Activated naive CD8-positive, alpha-beta T cell treated with anti-CD3 and anti-CD28 coated beads for 36 hours (primary cell): ENCODE results near the gene EPN1. TPM values are rescaled to one million over a fixed set of nuclear protein-coding genes. Genes with fewer than 3 reads are reported as not detected.

ENCODE experiments used
- DNase-seq: peaks from one replicate; pipeline ENCODE4 v3.0.0; 2021
- H3K27ac Mint-ChIP-seq: one replicate; pipeline ENCODE4 v1.8.0; 2022; ENCODE audit warnings: mild to moderate bottlenecking, moderate library complexity, mixed read lengths
- H3K27me3 Mint-ChIP-seq: one replicate; pipeline ENCODE4 v1.8.0; 2022; ENCODE audit warnings: mild to moderate bottlenecking, mixed read lengths
- H3K36me3 Mint-ChIP-seq: one replicate; pipeline ENCODE4 v1.8.0; 2021; ENCODE audit warnings: mild to moderate bottlenecking, mixed read lengths
- H3K4me1 Mint-ChIP-seq: one replicate; pipeline ENCODE4 v1.8.0; 2021; ENCODE audit warnings: mixed read lengths
- H3K4me3 Mint-ChIP-seq: one replicate; pipeline ENCODE4 v1.8.0; 2022; ENCODE audit warnings: mild to moderate bottlenecking, moderate library complexity, mixed read lengths
- H3K9me3 Mint-ChIP-seq: one replicate; pipeline ENCODE4 v1.8.0; 2022; ENCODE audit warnings: mixed read lengths
- total RNA-seq, 2 experiments: library from RNA; stranded (reverse); gene quantifications; one replicate each; pipeline ENCODE4 v1.2.3, GENCODE V29; 2021

EPN1 gene
- 10 to 100 TPM; 37.1 to 39.5 TPM for total RNA-seq

DNA sequence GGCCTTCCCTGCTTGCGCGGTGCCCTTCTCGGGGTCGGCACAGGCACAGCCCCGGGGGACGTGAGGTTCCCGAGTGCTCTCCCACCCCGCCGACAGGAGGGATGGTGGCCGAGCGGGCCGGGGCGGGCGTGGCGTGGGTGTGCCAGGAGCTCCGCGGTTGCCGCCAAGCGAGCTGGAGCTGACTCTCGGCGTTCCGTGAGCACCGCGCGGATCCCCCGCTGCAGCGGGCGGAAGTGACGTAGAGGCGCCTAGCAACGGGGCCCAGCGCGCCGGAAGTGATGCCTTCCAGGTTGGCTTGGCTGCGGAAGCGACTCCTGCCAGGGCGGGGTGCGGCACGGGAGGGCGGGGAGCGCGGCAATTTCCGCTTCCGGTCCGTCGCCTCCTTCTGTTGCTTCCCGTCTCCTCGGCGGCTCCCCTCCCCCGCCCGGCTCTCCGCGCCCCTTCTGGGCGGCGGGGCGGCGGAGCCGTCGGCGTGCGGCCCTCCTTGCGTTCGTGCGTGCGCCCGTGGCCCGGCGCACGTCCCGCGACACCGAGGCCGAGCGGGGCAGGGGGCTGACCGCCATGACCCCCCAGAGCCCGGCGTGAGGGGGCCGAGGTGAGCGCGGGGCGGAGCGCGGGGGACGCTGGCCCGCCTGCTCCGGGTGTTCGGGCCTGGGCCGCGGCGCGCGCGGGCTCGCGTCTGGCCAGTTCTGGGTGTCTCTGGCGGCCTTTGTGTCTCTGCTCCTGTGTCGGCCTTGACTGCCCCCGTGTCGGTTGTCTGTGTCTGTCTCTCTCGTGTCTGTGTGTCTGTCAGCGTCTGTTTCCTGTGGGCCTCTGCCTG is at the start of gene EPN1:
TSS of gene EPN1 (plus strand) at position 386 of the 820 bp plus-strand sequence. CDS start 3,402 bp downstream, outside the sequence.
- Mint-ChIP-seq H3K4me3 (peak within 1 kb of the TSS; percentile 100), H3K27ac (peak within 1 kb of the TSS; percentile 94), H3K36me3 (peaks cover 41% of the 10 kb centered on the region), H3K4me1 (peaks cover 67% of the 10 kb centered on the region), H3K27me3 (no peaks in the 10 kb centered on the region), H3K9me3 (no peaks in the 10 kb centered on the region)
- peak; percentile 98 for DNase-seq

DNA sequence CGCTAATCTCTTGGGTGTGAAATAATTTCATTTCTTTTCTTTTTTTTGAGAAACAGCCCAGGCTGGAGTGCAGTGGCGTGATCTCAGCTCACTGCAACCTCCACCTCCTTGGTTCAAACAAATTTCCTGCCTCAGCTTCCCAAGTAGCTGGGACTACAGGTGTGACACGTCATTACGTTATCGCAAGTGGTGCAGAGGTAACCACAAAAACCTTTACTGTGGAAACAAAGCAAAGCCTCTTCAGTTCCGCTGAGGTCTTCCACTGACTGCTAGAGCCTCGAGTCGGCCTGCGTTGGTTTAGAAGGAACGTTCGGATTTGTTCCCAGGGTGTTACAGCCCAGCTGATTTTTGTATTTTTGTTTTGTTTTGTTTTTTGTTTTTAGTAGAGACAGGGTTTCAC is 48.7 kb upstream of the EPN1 start:
- peak overlapping the region; percentile 53 for H3K4me3 Mint-ChIP-seq
- H3K27me3 Mint-ChIP-seq, result peaks cover 9% of the 10 kb centered on the region
- DNase-seq, result peak; percentile 65
- no peaks in the 10 kb centered on the region for H3K9me3 Mint-ChIP-seq
- H3K36me3 Mint-ChIP-seq, result peaks cover 2% of the 10 kb centered on the region
- H3K4me1 Mint-ChIP-seq, result peaks cover 30% of the 10 kb centered on the region
- peak overlapping the region; percentile 78 for H3K27ac Mint-ChIP-seq

DNA sequence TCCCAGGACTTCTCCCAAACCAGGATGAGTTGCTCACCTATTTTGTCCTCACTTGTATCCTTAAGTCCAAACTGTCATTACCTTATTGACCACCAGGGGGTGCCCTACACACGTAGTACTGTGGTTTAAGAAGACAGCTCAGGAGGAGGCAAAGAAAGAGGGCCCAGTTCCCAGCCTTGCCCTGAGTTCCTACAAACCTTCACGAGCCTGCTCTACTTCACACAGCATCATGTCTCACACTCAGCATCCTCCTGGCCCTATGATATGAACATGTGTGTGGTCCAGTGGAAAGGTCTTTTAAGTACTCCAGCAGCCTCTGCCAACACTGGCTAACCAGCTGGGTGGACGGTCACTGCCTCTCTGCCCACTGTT is 42.6 kb upstream of the EPN1 start:
- peaks cover 3% of the 10 kb centered on the region for H3K27me3 Mint-ChIP-seq
- H3K4me3 Mint-ChIP-seq, result no peak overlapping the region
- peak; percentile 78 for DNase-seq
- peaks cover 17% of the 10 kb centered on the region for H3K36me3 Mint-ChIP-seq
- no peaks in the 10 kb centered on the region for H3K9me3 Mint-ChIP-seq
- no peak overlapping the region for H3K27ac Mint-ChIP-seq
- H3K4me1 Mint-ChIP-seq, result peaks cover 34% of the 10 kb centered on the region

DNA sequence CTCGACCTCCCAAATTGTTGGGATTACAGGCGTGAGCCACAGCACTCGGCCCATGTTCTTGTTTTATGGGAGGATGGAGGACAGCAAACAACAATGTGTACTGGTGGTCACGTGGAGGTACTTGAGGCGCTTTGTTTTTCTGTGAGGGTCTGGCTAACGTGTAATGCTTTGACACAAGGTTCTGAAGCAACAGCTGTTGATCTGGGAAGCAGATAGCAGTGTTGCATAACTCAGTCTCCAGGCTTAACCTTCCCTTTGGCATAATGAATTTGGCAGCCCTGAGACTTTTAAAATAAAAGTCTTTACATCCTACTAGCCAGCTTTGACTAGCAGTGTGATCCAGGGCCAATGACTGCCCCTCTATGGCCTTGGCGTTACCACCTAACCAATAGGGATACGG is 41.2 kb upstream of the EPN1 start:
- Mint-ChIP-seq H3K4me3 (no peak overlapping the region), H3K27ac (peak overlapping the region; percentile 82), H3K36me3 (peaks cover 27% of the 10 kb centered on the region), H3K27me3 (no peaks in the 10 kb centered on the region), H3K9me3 (peaks cover 3% of the 10 kb centered on the region), H3K4me1 (peaks cover 42% of the 10 kb centered on the region)
- DNase-seq, result no peak

DNA sequence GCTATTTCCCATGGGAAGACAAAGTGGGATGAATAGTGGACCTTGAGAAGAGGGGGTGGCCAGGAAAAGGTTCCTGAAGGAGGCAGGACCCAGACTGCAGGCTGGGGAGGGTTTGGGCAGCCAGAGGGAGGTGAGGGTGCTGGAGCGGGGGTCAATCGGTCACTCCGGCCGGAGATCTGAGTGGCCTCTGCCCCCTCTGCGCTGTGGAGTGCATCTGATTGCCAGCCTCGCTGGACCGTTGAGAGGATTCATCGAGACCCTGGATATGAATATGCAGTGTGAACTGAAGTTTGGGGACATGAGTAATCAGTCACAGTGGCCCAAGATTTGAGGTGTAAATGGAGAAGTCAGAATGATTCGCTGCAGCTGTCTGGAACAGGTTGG is 39.7 kb upstream of the EPN1 start:
- no peak for DNase-seq
- peaks cover 38% of the 10 kb centered on the region for H3K36me3 Mint-ChIP-seq
- no peaks in the 10 kb centered on the region for H3K27me3 Mint-ChIP-seq
- H3K9me3 Mint-ChIP-seq, result peaks cover 6% of the 10 kb centered on the region
- H3K27ac Mint-ChIP-seq, result peak overlapping the region; percentile 100
- peaks cover 53% of the 10 kb centered on the region for H3K4me1 Mint-ChIP-seq
- H3K4me3 Mint-ChIP-seq, result peak overlapping the region; percentile 100

DNA sequence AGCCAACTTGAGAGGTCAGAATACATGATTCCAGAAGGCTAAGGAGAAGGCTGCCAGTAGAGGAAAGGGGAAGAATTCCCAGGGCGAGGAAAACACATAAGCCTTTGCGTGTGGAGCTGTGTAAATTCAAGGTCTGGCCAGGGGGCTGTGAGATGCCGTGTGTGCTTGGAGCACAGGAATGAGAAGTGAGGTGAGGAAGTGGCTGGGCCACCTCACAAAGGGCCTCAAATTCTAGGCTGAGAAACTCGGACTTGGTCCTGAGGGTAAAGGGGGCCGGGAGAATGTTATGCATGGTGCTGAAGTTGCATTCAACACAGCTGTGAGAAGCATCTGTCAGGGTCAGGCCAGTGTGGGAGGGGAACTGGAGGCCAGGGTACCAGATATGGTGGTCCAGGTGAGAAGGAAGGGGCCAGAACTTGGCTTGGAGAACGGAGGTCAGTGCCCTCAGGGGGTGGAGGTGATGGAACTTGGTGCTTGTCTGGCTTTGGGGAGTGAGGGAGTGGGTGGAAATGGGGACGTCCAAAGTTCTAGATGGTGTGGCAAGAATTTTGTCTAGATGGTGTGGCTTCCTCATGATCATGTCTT is 39.1 kb upstream of the EPN1 start:
- H3K4me3 Mint-ChIP-seq, result peak overlapping the region; percentile 100
- peaks cover 6% of the 10 kb centered on the region for H3K9me3 Mint-ChIP-seq
- peak overlapping the region; percentile 100 for H3K27ac Mint-ChIP-seq
- H3K27me3 Mint-ChIP-seq, result no peaks in the 10 kb centered on the region
- peaks cover 57% of the 10 kb centered on the region for H3K4me1 Mint-ChIP-seq
- DNase-seq, result no peak
- H3K36me3 Mint-ChIP-seq, result peaks cover 41% of the 10 kb centered on the region

DNA sequence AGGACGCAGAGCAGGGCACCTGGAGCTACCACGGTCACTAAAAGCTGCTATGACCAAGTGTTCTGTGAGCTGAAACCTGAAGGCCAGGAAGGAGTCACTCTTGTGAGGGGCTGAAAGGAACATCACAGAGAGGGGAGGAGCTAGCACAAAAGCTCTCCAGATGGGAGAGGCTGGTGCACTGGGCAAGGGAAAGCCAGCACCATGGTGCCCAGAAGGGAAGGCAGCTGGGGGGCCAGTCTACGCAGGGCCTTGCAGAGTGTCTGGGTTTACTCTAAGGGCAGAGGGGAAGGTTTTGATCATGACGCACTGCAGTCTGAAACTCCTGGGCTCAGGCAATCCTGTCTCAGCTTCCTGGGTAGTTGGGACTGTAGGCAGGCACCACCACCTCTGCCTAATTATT is 38.3 kb upstream of the EPN1 start:
- Mint-ChIP-seq H3K9me3 (peaks cover 6% of the 10 kb centered on the region), H3K4me1 (peaks cover 54% of the 10 kb centered on the region), H3K36me3 (peaks cover 43% of the 10 kb centered on the region), H3K4me3 (peak overlapping the region; percentile 100), H3K27me3 (peaks cover 5% of the 10 kb centered on the region), H3K27ac (peak overlapping the region; percentile 100)
- no peak for DNase-seq

DNA sequence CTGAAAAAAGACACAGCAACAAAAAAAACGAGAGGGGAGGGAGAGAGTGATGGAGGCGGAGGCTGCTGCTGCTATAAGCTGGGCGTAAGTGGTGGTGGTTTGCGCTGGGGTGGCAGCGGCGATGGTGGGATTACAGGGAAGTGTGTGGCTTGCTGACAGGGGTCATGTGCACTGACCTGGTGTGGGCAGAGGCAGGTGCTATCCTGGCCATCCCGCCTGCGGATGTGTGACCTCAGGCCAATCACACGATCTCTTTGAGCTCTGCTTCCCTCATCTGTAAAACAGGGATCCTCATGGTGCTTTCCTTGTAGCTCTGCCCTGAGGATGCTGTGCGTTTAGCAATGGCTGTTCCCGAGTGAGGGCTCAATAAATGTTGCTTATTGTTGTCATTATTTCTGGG is 37.5 kb upstream of the EPN1 start:
- Mint-ChIP-seq H3K4me1 (peaks cover 50% of the 10 kb centered on the region), H3K36me3 (peaks cover 47% of the 10 kb centered on the region), H3K27ac (peak overlapping the region; percentile 71), H3K9me3 (peaks cover 6% of the 10 kb centered on the region), H3K4me3 (peak overlapping the region; percentile 30), H3K27me3 (peaks cover 6% of the 10 kb centered on the region)
- DNase-seq, result no peak

DNA sequence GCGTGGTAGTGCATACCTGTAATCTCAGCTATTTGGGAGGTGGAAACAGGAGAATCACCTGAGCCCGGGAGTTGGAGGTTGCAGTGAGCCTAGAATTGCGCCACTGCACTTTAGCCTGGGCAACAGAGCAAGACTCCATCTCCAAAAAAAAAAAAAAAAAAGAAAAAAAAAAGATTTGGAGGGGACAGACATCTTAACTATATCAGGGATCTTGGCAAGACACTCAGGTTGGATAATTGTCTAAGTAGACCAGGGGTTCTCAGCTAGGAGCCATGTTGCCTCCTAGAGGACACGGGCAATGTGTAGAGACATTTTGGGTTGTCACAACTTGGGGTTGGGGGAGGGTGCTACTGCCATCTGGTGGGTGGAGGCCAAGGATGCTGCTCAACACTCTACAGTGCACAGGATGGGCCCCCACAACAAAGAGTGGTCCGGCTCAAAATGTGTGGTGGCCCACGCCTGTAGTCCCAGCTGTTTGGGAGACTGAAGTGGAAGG is 36.1 kb upstream of the EPN1 start:
- Mint-ChIP-seq H3K27ac (peak overlapping the region; percentile 94), H3K36me3 (peaks cover 55% of the 10 kb centered on the region), H3K27me3 (peaks cover 6% of the 10 kb centered on the region), H3K9me3 (peaks cover 6% of the 10 kb centered on the region), H3K4me1 (peaks cover 53% of the 10 kb centered on the region), H3K4me3 (peak overlapping the region; percentile 61)
- DNase-seq, result peak; percentile 70

DNA sequence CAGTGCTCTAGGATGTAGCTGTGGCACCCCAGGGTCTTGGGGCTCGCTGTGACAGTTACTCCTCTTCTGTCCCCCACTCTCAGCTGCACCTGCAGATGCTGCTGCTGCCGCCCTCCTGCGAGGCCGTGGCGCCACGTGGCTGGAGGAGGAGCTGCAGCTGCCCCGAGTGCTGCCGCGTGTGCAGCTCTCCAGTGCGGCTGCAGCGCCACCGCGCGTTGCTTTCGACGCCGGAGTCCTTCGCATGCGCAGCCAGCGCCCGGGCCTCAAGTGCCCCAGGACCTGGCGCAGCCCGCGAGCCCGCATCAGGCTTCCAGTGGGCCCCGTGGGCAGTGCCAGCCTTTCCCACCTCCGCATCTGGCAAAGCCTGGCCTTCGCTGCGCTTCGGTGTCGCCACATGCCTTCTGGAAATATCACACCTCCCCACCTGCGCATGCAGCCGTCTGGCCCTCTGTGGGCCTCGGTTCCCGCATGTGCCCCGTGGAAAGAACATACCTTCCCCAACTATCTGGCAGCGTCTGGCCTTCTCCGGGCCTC is 34.9 kb upstream of the EPN1 start:
- H3K27ac Mint-ChIP-seq, result peak overlapping the region; percentile 94
- DNase-seq, result peak; percentile 80
- peaks cover 53% of the 10 kb centered on the region for H3K4me1 Mint-ChIP-seq
- H3K4me3 Mint-ChIP-seq, result peak overlapping the region; percentile 89
- peaks cover 6% of the 10 kb centered on the region for H3K9me3 Mint-ChIP-seq
- peaks cover 61% of the 10 kb centered on the region for H3K36me3 Mint-ChIP-seq
- H3K27me3 Mint-ChIP-seq, result peaks cover 6% of the 10 kb centered on the region

DNA sequence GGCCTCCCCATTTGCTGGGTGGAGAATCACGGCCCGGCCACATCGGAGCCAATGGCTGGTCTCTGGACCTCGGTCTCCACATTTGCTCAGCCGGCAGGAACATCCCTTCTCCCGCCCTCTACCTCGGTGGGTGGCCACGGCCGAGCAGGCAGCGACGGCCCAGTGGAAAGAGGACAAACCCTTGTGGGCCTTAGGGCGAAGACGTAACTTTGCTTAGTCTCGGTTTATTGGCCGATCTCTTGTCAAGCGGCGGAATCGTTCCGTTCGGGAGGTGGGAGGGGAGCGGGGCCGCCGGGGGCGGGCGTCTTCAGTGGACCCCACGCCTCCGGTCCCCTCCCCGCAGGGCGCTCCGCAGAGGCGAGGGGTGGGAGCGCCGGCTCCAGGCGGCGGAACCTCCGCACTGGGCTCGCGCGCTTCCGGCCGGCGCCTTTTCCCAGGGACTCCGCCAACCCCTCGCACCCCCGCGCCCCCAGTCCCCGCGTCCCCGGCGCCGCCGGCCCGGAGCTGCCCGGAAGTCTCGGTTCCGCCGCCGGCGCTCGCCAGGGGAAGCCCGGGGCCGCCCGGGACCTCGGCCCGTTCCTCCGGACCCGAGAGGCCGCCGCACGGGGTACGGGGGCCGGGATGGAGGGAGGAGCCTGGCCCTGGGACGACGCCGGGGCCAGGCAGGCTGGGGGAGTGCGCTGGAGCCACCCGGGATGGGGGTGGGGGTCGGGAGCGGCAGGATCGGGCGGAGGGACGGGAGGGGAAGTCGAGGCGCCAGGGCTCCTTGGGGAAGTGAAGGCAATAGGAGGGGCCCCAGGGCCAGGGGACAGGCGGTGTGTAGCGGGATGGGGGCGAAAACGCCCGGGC is 34.2 kb upstream of the EPN1 start, which contains the start of gene ZNF580:
TSS of gene ZNF580 (plus strand) at position 426 of the 849 bp plus-strand sequence. CDS start 1,507 bp downstream, outside the sequence.
- H3K4me3 Mint-ChIP-seq, result peak within 1 kb of the TSS; percentile 89
- peaks cover 56% of the 10 kb centered on the region for H3K4me1 Mint-ChIP-seq
- peaks cover 6% of the 10 kb centered on the region for H3K9me3 Mint-ChIP-seq
- peak; percentile 82 for DNase-seq
- peaks cover 62% of the 10 kb centered on the region for H3K36me3 Mint-ChIP-seq
- H3K27me3 Mint-ChIP-seq, result peaks cover 6% of the 10 kb centered on the region
- peak within 1 kb of the TSS; percentile 94 for H3K27ac Mint-ChIP-seq

DNA sequence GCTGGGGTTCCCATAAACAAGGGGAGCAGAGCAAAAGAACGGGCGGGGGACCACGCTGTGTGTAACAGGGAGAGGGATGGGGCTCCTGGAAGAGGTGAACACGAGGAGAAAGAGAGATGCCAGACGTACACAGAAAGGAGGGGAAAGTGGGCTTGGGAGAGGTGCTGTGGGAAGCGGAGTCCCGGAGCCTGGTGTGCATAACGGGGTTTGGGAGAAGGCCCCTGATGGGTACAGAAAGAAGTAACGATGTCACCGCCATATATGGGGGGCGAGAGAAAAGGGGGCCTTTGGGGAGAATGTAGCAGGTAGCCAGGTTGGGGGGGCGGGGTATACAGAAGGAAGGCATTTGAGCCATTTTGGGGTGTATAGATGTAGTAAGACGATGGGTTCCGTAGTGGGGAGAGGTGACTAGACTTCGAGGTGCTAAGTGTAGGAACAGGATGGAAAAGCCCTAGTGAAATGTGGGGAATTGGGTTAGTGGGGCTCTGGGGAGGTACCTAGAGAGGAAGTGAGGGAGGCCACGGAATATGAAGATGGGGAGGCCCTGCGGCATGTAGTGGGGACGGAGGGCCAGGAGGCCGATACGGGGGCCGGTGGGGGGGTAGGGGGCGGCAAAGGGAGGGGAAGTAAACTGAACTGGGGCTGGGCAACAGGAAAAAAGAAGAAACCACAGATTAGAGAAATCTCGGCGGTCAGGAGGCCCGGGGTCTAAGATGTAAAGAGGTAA is 33.4 kb upstream of the EPN1 start:
- Mint-ChIP-seq H3K9me3 (peaks cover 6% of the 10 kb centered on the region), H3K4me3 (peak overlapping the region; percentile 89), H3K27me3 (peaks cover 6% of the 10 kb centered on the region), H3K4me1 (peaks cover 48% of the 10 kb centered on the region), H3K27ac (peak overlapping the region; percentile 90), H3K36me3 (peaks cover 56% of the 10 kb centered on the region)
- peak; percentile 36 for DNase-seq

DNA sequence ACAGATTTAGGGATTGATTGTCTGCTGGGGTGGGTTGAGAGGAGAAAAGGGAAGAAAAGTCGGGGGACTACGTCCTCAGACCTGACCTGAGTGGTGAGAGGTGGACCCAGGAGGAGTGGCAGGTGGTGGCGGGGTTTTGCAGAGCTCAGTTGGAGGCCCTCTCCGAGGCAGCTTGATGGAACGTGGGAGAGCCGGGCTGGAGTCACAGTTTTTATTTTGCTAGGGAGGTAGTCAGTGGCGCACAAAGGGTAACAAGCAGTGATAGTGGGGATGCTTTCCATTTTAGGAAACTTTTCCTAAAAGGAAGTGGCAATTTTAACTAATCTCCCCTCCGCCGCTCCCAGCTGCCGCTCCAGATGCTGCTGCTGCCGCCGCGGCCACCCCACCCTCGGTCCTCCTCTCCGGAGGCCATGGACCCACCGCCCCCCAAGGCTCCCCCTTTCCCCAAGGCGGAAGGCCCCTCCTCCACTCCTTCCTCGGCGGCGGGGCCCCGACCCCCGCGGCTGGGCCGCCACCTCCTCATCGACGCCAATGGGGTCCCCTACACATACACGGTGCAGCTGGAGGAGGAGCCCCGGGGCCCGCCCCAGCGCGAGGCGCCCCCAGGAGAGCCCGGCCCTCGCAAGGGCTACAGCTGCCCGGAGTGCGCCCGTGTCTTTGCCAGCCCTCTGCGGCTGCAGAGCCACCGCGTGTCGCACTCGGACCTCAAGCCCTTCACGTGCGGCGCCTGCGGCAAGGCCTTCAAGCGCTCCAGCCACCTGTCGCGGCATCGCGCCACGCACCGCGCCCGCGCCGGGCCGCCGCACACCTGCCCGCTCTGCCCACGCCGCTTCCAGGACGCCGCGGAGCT is 32.6 kb upstream of the EPN1 start:
- H3K27me3 Mint-ChIP-seq, result peaks cover 6% of the 10 kb centered on the region
- H3K4me1 Mint-ChIP-seq, result peaks cover 47% of the 10 kb centered on the region
- H3K9me3 Mint-ChIP-seq, result peaks cover 6% of the 10 kb centered on the region
- peak overlapping the region; percentile 89 for H3K4me3 Mint-ChIP-seq
- peaks cover 62% of the 10 kb centered on the region for H3K36me3 Mint-ChIP-seq
- peak; percentile 55 for DNase-seq
- H3K27ac Mint-ChIP-seq, result peak overlapping the region; percentile 98
